GM23338 (cell line): ENCODE data around the gene TAGLN2. TPM values are rescaled to one million over a fixed set of nuclear protein-coding genes. Genes with fewer than 3 reads are reported as not detected.

Source experiments
- ATAC-seq: fragments of 200-7000 bp; cut with Tn5 transposase; 3 replicates; pipeline ENCODE4 v1.9.1; 2020
- DNase-seq: peaks from one replicate; pipeline ENCODE4 v3.0.0-alpha.2; 2015; ENCODE audit warnings: low spot score
- H2AFZ ChIP-seq: fragments of 200-600 bp; sonication (generic); 2 replicates; pipeline ENCODE4 v1.8.0; 2016; ENCODE audit warnings: antibody characterized with exemption, mild to moderate bottlenecking, moderate library complexity
- H3F3A ChIP-seq: fragments of 200-600 bp; sonication (generic); replicated peaks from 2 replicates; pipeline ENCODE4 v1.8.0; 2017; ENCODE audit warnings: antibody characterized with exemption, mixed run types, low read depth
- H3K27ac ChIP-seq: fragments of 200-600 bp; sonication (generic); 2 replicates; pipeline ENCODE4 v1.6.1; 2016; ENCODE audit warnings: low read depth
- H3K27me3 ChIP-seq: fragments of 200-600 bp; sonication (generic); 2 replicates; pipeline ENCODE4 v1.8.0; 2016; ENCODE audit warnings: mild to moderate bottlenecking, mixed run types, moderate library complexity; ENCODE audit not compliant: insufficient read depth
- H3K36me3 ChIP-seq: fragments of 200-600 bp; sonication (generic); 2 replicates; pipeline ENCODE4 v1.8.0; 2016; ENCODE audit warnings: mild to moderate bottlenecking; ENCODE audit not compliant: insufficient read depth
- H3K4me1 ChIP-seq: fragments of 200-600 bp; sonication (generic); 2 replicates; pipeline ENCODE4 v1.8.0; 2016; ENCODE audit warnings: mild to moderate bottlenecking, moderate library complexity; ENCODE audit not compliant: insufficient read depth
- H3K4me2 ChIP-seq: fragments of 200-600 bp; sonication (generic); 2 replicates; pipeline ENCODE4 v1.7.1; 2017; ENCODE audit warnings: mixed run types
- H3K4me3 ChIP-seq: fragments of 200-600 bp; sonication (generic); 2 replicates; pipeline ENCODE4 v1.6.1; 2016; ENCODE audit warnings: mixed run types
- H3K79me2 ChIP-seq: fragments of 200-600 bp; sonication (generic); replicated peaks from 2 replicates; pipeline ENCODE4 v1.8.0; 2017; ENCODE audit warnings: mild to moderate bottlenecking; ENCODE audit not compliant: insufficient read depth
- H3K9me2 ChIP-seq: fragments of 200-600 bp; sonication (generic); 2 replicates; pipeline ENCODE4 v1.8.0; 2017; ENCODE audit not compliant: insufficient read depth
- H4K20me1 ChIP-seq: fragments of 200-600 bp; sonication (generic); replicated peaks from 2 replicates; pipeline ENCODE4 v1.8.0; 2017; ENCODE audit warnings: mild to moderate bottlenecking; ENCODE audit not compliant: insufficient read depth
- H3K27ac Mint-ChIP-seq: 2 replicates; pipeline ENCODE4 v1.8.0; 2020; ENCODE audit warnings: inconsistent platforms, mild to moderate bottlenecking, moderate library complexity, mixed read lengths
- H3K27me3 Mint-ChIP-seq: 3 replicates; pipeline ENCODE4 v1.8.0; 2022; ENCODE audit warnings: low read depth, mild to moderate bottlenecking, moderate library complexity, mixed read lengths, inconsistent platforms; ENCODE audit not compliant: insufficient read depth, poor library complexity
- H3K36me3 Mint-ChIP-seq: 3 replicates; pipeline ENCODE4 v1.8.0; 2021; ENCODE audit warnings: low read depth, mild to moderate bottlenecking, inconsistent platforms, moderate library complexity, mixed read lengths
- H3K4me1 Mint-ChIP-seq: 3 replicates; pipeline ENCODE4 v1.8.0; 2020; ENCODE audit warnings: mild to moderate bottlenecking, inconsistent platforms, mixed read lengths
- H3K4me3 Mint-ChIP-seq: 3 replicates; pipeline ENCODE4 v1.8.0; 2021; ENCODE audit warnings: moderate library complexity, mild to moderate bottlenecking, inconsistent platforms, mixed read lengths
- H3K9me3 Mint-ChIP-seq: 3 replicates; pipeline ENCODE4 v1.8.0; 2020; ENCODE audit warnings: moderate library complexity, mild to moderate bottlenecking, inconsistent platforms, mixed read lengths
- CREB1 ChIP-seq: fragments of 250-450 bp; sonication (Bioruptor Pico); IDR thresholded peaks from 2 replicates; pipeline ENCODE4 v1.5.0; 2020; ENCODE audit warnings: low read depth, mild to moderate bottlenecking, moderate library complexity
- EZH2 ChIP-seq: fragments of 200-600 bp; sonication (generic); IDR thresholded peaks from one replicate; pipeline ENCODE4 v1.8.0; 2017; ENCODE audit warnings: antibody characterized with exemption, mild to moderate bottlenecking, low read depth; ENCODE audit not compliant: unreplicated experiment
- EZH2phosphoT487 ChIP-seq: fragments of 200-600 bp; sonication (generic); IDR thresholded peaks from one replicate; pipeline ENCODE4 v1.8.1; 2018; ENCODE audit warnings: antibody characterized with exemption; ENCODE audit not compliant: unreplicated experiment
- JUNB ChIP-seq: IDR thresholded peaks from one replicate; pipeline ENCODE4 v1.6.1; 2016; ENCODE audit warnings: antibody characterized with exemption; ENCODE audit not compliant: unreplicated experiment
- NANOG ChIP-seq: IDR thresholded peaks from 2 replicates; pipeline ENCODE4 v1.6.1; 2016; ENCODE audit warnings: antibody characterized with exemption, borderline replicate concordance
- POLR2AphosphoS5 ChIP-seq: IDR thresholded peaks from 2 replicates; pipeline ENCODE4 v1.6.1; 2016; ENCODE audit warnings: antibody characterized with exemption, low read depth
- STAT1 ChIP-seq: IDR thresholded peaks from one replicate; pipeline ENCODE4 v1.6.1; 2016; ENCODE audit warnings: antibody characterized with exemption; ENCODE audit not compliant: unreplicated experiment
- ZNF114 ChIP-seq: fragments of 250-450 bp; sonication (Bioruptor Pico); IDR thresholded peaks from 2 replicates; pipeline ENCODE4 v1.5.0; 2020; ENCODE audit warnings: mild to moderate bottlenecking, moderate library complexity
- ZNF331 ChIP-seq: fragments of 250-450 bp; sonication (Bioruptor Pico); IDR thresholded peaks from 2 replicates; pipeline ENCODE4 v1.5.0; 2020; ENCODE audit warnings: low read depth, mild to moderate bottlenecking, moderate library complexity
- polyA plus RNA-seq: library from polyadenylated mRNA; unstranded; fragments of >200 nt; fragmentation: Nextera tagmentation; extraction: Ambion mirVana; gene quantifications from 2 replicates; pipeline ENCODE4 v1.2.1, GENCODE V29; 2016
- total RNA-seq: library from RNA; depleted of rRNA; stranded (reverse); fragments of >200 nt; shearing (Covaris generic); gene quantifications from 2 replicates; pipeline ENCODE4 v1.2.3, GENCODE V29; 2014
- TF ChIP-seq, protein P1 (sequence below): IDR thresholded peaks from 2 replicates; pipeline ENCODE4 v1.6.1; 2016; ENCODE audit warnings: antibody characterized with exemption
- TF ChIP-seq, protein P2 (sequence below): IDR thresholded peaks from one replicate; pipeline ENCODE4 v1.6.1; 2018; ENCODE audit warnings: antibody characterized with exemption; ENCODE audit not compliant: unreplicated experiment
- TF ChIP-seq, protein P3 (sequence below), 2 experiments: fragments of 200-600 bp in 1 of 2; sonication (generic) in 1 of 2; conservative IDR thresholded peaks; 2 replicates each; pipeline versions ENCODE4 v1.5.1 to v1.6.1; 2016 to 2017; ENCODE audit warnings: antibody characterized with exemption in 2 of 2, low read depth in 2 of 2, mild to moderate bottlenecking in 2 of 2, moderate library complexity in 1 of 2
- TF ChIP-seq, protein P4 (sequence below): fragments of 250-450 bp; sonication (Bioruptor Pico); IDR thresholded peaks from 2 replicates; pipeline ENCODE4 v1.5.0; 2020; ENCODE audit warnings: mild to moderate bottlenecking, moderate library complexity

Gene TAGLN2
- total and polyA plus RNA-seq, 2 experiments from 2014 or later, result 58.2 to 60.1 TPM

DNA sequence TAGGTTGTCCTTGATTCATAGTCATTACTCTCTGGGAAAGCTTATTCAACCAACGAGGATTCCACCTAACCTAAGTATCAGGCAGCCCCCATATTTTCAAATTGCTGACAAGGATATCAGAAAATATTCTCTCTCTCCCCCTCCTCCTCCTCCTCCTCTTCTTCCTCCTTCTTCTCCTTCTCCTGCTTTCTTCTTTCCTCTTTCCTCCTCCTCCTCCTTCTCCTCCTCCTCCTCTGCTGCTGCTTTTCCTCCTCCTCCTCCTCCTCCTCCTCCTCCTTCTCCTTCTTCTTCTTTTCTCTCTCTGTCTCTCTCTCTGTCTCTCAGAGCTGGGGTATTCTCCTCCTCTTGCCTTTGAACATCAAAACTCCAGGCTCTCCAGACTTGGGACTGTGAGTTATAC is 22.6 kb upstream of the TAGLN2 start:
- Histone ChIP-seq H3K4me2 (no peak overlapping the region), H3K79me2 (peaks cover 17% of the 10 kb centered on the region; the same call in 1 of the 2 replicates), H3K27ac (no peak overlapping the region), H3K27me3 (no peaks in the 10 kb centered on the region), H3K9me2 (peaks cover 11% of the 10 kb centered on the region), H3F3A (no peaks in the 10 kb centered on the region), H3K36me3 (no peaks in the 10 kb centered on the region), H2AFZ (no peak overlapping the region), H4K20me1 (no peaks in the 10 kb centered on the region), H3K4me1 (peaks cover 18% of the 10 kb centered on the region), H3K4me3 (no peak overlapping the region)
- Mint-ChIP-seq H3K4me1 (peaks cover 26% of the 10 kb centered on the region), H3K27ac (no peak overlapping the region), H3K9me3 (no peaks in the 10 kb centered on the region), H3K4me3 (no peak overlapping the region), H3K27me3 (peaks cover 11% of the 10 kb centered on the region), H3K36me3 (no peaks in the 10 kb centered on the region)
- no peak for DNase-seq
- ATAC-seq, result no peak
- no peak for TF ChIP-seq STAT1
- TF ChIP-seq, protein P1, sequence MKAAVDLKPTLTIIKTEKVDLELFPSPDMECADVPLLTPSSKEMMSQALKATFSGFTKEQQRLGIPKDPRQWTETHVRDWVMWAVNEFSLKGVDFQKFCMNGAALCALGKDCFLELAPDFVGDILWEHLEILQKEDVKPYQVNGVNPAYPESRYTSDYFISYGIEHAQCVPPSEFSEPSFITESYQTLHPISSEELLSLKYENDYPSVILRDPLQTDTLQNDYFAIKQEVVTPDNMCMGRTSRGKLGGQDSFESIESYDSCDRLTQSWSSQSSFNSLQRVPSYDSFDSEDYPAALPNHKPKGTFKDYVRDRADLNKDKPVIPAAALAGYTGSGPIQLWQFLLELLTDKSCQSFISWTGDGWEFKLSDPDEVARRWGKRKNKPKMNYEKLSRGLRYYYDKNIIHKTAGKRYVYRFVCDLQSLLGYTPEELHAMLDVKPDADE, result no peak
- no peak for TF ChIP-seq ZNF331 (CRISPR knock-in tag)
- TF ChIP-seq, protein P2, sequence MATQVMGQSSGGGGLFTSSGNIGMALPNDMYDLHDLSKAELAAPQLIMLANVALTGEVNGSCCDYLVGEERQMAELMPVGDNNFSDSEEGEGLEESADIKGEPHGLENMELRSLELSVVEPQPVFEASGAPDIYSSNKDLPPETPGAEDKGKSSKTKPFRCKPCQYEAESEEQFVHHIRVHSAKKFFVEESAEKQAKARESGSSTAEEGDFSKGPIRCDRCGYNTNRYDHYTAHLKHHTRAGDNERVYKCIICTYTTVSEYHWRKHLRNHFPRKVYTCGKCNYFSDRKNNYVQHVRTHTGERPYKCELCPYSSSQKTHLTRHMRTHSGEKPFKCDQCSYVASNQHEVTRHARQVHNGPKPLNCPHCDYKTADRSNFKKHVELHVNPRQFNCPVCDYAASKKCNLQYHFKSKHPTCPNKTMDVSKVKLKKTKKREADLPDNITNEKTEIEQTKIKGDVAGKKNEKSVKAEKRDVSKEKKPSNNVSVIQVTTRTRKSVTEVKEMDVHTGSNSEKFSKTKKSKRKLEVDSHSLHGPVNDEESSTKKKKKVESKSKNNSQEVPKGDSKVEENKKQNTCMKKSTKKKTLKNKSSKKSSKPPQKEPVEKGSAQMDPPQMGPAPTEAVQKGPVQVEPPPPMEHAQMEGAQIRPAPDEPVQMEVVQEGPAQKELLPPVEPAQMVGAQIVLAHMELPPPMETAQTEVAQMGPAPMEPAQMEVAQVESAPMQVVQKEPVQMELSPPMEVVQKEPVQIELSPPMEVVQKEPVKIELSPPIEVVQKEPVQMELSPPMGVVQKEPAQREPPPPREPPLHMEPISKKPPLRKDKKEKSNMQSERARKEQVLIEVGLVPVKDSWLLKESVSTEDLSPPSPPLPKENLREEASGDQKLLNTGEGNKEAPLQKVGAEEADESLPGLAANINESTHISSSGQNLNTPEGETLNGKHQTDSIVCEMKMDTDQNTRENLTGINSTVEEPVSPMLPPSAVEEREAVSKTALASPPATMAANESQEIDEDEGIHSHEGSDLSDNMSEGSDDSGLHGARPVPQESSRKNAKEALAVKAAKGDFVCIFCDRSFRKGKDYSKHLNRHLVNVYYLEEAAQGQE, result no peak
- TF ChIP-seq EZH2phosphoT487, result no peak
- TF ChIP-seq, protein P3, sequence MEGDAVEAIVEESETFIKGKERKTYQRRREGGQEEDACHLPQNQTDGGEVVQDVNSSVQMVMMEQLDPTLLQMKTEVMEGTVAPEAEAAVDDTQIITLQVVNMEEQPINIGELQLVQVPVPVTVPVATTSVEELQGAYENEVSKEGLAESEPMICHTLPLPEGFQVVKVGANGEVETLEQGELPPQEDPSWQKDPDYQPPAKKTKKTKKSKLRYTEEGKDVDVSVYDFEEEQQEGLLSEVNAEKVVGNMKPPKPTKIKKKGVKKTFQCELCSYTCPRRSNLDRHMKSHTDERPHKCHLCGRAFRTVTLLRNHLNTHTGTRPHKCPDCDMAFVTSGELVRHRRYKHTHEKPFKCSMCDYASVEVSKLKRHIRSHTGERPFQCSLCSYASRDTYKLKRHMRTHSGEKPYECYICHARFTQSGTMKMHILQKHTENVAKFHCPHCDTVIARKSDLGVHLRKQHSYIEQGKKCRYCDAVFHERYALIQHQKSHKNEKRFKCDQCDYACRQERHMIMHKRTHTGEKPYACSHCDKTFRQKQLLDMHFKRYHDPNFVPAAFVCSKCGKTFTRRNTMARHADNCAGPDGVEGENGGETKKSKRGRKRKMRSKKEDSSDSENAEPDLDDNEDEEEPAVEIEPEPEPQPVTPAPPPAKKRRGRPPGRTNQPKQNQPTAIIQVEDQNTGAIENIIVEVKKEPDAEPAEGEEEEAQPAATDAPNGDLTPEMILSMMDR (conservative IDR thresholded peaks at IDR 0.05; ENCODE audit: low read depth in 2 of 2), result no peak
- TF ChIP-seq CREB1 (CRISPR knock-in tag), result no peak
- TF ChIP-seq EZH2, result no peak
- no peak for TF ChIP-seq NANOG
- no peak for TF ChIP-seq POLR2AphosphoS5
- TF ChIP-seq, protein P4, sequence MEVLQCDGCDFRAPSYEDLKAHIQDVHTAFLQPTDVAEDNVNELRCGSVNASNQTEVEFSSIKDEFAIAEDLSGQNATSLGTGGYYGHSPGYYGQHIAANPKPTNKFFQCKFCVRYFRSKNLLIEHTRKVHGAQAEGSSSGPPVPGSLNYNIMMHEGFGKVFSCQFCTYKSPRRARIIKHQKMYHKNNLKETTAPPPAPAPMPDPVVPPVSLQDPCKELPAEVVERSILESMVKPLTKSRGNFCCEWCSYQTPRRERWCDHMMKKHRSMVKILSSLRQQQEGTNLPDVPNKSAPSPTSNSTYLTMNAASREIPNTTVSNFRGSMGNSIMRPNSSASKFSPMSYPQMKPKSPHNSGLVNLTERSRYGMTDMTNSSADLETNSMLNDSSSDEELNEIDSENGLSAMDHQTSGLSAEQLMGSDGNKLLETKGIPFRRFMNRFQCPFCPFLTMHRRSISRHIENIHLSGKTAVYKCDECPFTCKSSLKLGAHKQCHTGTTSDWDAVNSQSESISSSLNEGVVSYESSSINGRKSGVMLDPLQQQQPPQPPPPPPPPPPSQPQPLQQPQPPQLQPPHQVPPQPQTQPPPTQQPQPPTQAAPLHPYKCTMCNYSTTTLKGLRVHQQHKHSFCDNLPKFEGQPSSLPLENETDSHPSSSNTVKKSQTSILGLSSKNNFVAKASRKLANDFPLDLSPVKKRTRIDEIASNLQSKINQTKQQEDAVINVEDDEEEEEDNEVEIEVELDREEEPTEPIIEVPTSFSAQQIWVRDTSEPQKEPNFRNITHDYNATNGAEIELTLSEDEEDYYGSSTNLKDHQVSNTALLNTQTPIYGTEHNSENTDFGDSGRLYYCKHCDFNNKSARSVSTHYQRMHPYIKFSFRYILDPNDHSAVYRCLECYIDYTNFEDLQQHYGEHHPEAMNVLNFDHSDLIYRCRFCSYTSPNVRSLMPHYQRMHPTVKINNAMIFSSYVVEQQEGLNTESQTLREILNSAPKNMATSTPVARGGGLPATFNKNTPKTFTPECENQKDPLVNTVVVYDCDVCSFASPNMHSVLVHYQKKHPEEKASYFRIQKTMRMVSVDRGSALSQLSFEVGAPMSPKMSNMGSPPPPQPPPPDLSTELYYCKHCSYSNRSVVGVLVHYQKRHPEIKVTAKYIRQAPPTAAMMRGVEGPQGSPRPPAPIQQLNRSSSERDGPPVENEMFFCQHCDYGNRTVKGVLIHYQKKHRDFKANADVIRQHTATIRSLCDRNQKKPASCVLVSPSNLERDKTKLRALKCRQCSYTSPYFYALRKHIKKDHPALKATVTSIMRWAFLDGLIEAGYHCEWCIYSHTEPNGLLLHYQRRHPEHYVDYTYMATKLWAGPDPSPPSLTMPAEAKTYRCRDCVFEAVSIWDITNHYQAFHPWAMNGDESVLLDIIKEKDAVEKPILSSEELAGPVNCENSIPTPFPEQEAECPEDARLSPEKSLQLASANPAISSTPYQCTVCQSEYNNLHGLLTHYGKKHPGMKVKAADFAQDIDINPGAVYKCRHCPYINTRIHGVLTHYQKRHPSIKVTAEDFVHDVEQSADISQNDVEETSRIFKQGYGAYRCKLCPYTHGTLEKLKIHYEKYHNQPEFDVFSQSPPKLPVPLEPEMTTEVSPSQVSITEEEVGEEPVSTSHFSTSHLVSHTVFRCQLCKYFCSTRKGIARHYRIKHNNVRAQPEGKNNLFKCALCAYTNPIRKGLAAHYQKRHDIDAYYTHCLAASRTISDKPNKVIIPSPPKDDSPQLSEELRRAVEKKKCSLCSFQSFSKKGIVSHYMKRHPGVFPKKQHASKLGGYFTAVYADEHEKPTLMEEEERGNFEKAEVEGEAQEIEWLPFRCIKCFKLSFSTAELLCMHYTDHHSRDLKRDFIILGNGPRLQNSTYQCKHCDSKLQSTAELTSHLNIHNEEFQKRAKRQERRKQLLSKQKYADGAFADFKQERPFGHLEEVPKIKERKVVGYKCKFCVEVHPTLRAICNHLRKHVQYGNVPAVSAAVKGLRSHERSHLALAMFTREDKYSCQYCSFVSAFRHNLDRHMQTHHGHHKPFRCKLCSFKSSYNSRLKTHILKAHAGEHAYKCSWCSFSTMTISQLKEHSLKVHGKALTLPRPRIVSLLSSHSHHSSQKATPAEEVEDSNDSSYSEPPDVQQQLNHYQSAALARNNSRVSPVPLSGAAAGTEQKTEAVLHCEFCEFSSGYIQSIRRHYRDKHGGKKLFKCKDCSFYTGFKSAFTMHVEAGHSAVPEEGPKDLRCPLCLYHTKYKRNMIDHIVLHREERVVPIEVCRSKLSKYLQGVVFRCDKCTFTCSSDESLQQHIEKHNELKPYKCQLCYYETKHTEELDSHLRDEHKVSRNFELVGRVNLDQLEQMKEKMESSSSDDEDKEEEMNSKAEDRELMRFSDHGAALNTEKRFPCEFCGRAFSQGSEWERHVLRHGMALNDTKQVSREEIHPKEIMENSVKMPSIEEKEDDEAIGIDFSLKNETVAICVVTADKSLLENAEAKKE, result no peak
- TF ChIP-seq JUNB, result no peak
- no peak for TF ChIP-seq ZNF114 (CRISPR knock-in tag)
